ENCODE results near the gene ZNF484.
A peak's percentile ranks its signal among the peaks of the same experiment; 100 is the strongest.
"Not testable (repeated sequence)": the region's sequence is repeated elsewhere in the genome, so short reads cannot be mapped to it uniquely, and the experiment has no call there.

ZNF484 gene

GRCh38 chr9:92809629-92810326, 68.1 kb downstream of the ZNF484 start:
- not testable (repeated sequence) for H3K36me3 ChIP-seq (ENCODE audit: control insufficient read depth in 1 of 2, insufficient read depth in 2 of 2, low read depth in 1 of 2, low read length in 2 of 2); H3K9me3 ChIP-seq (ENCODE audit: control insufficient read depth, low read length); H2AK5ac ChIP-seq (ENCODE audit: low read length, severe bottlenecking); H2BK120ac ChIP-seq (ENCODE audit: low read depth, low read length); H3K27ac ChIP-seq (ENCODE audit: low read length, poor library complexity, severe bottlenecking); H4K8ac ChIP-seq (ENCODE audit: low read length); H3K4me3 ChIP-seq (ENCODE audit: insufficient read depth in 1 of 2, low read depth in 1 of 2, low read length in 2 of 2); H3K79me1 ChIP-seq (replicated peaks; ENCODE audit: low read length, poor library complexity, severe bottlenecking); H3K9ac ChIP-seq (ENCODE audit: low read length); H2BK5ac ChIP-seq (ENCODE audit: low read depth, low read length, poor library complexity, severe bottlenecking); H3K23ac ChIP-seq (ENCODE audit: low read length in 2 of 2); DNase-seq; H3K14ac ChIP-seq (ENCODE audit: low read length in 2 of 2); H3K4ac ChIP-seq (ENCODE audit: low read depth in 1 of 2, low read length in 2 of 2); H2BK15ac ChIP-seq (ENCODE audit: low read depth, poor library complexity, severe bottlenecking); H2BK12ac ChIP-seq (ENCODE audit: low read length in 2 of 2); H4K91ac ChIP-seq (ENCODE audit: low read length); H2AFZ ChIP-seq (ENCODE audit: low read depth, low read length); H3K18ac ChIP-seq (ENCODE audit: low read depth in 1 of 2, low read length in 2 of 2)
- peaks cover 14% of the 10 kb centered on the region for H3K4me1 ChIP-seq (ENCODE audit: control insufficient read depth, insufficient read depth, low read depth, low read length)
- peaks cover 51 to 95% of the 10 kb centered on the region in 2 experiments for H3K27me3 ChIP-seq (ENCODE audit: control insufficient read depth in 1 of 2, insufficient read depth in 1 of 2, low read length in 2 of 2)
- H3K4me2 ChIP-seq (ENCODE audit: low read length, poor library complexity, severe bottlenecking) = peak overlapping the region; percentile 21
- 11% methylated on average over 28 of the region's 34 CpGs for WGBS

- Histone ChIP-seq H3K27me3 (ENCODE audit: control insufficient read depth in 1 of 2, insufficient read depth in 1 of 2, low read length in 2 of 2) (peaks cover 57 to 96% of the 10 kb centered on the region in 2 experiments), H3K4ac (ENCODE audit: low read depth in 1 of 2, low read length in 2 of 2) (no peak overlapping the region), H3K23ac (ENCODE audit: low read length in 2 of 2) (peak overlapping the region in 1 of 2 experiments; percentile 85), H2AK5ac (ENCODE audit: low read length, severe bottlenecking) (no peak overlapping the region), H3K18ac (ENCODE audit: low read depth in 1 of 2, low read length in 2 of 2) (peak overlapping the region in 1 of 2 experiments; percentile 38), H2BK15ac (ENCODE audit: low read depth, poor library complexity, severe bottlenecking) (no peak overlapping the region), H3K4me3 (ENCODE audit: insufficient read depth in 1 of 2, low read depth in 1 of 2, low read length in 2 of 2) (peak overlapping the region in 1 of 2 experiments; percentile 53), H3K14ac (ENCODE audit: low read length in 2 of 2) (no peak overlapping the region), H2BK120ac (ENCODE audit: low read depth, low read length) (no peak overlapping the region), H4K91ac (ENCODE audit: low read length) (no peak overlapping the region), H3K4me1 (ENCODE audit: control insufficient read depth, insufficient read depth, low read depth, low read length) (peaks cover 16% of the 10 kb centered on the region), H4K8ac (ENCODE audit: low read length) (no peak overlapping the region), H3K9me3 (ENCODE audit: control insufficient read depth, low read length) (no peaks in the 10 kb centered on the region), H3K4me2 (ENCODE audit: low read length, poor library complexity, severe bottlenecking) (peak overlapping the region; percentile 51), H3K27ac (ENCODE audit: low read length, poor library complexity, severe bottlenecking) (no peak overlapping the region), H3K79me1 (replicated peaks; ENCODE audit: low read length, poor library complexity, severe bottlenecking) (no peaks in the 10 kb centered on the region), H3K9ac (ENCODE audit: low read length) (no peak overlapping the region), H2AFZ (ENCODE audit: low read depth, low read length) (no peak overlapping the region), H2BK5ac (ENCODE audit: low read depth, low read length, poor library complexity, severe bottlenecking) (no peak overlapping the region), H2BK12ac (ENCODE audit: low read length in 2 of 2) (no peak overlapping the region), H3K36me3 (ENCODE audit: control insufficient read depth in 1 of 2, insufficient read depth in 2 of 2, low read depth in 1 of 2, low read length in 2 of 2) (no peaks in the 10 kb centered on the region)
- WGBS = 2% methylated on average over 55 of the region's 60 CpGs
- DNase-seq = peak; percentile 84
These were observed 68.9 kb downstream of the ZNF484 start for GRCh38 chr9:92808726-92809451.

DNA sequence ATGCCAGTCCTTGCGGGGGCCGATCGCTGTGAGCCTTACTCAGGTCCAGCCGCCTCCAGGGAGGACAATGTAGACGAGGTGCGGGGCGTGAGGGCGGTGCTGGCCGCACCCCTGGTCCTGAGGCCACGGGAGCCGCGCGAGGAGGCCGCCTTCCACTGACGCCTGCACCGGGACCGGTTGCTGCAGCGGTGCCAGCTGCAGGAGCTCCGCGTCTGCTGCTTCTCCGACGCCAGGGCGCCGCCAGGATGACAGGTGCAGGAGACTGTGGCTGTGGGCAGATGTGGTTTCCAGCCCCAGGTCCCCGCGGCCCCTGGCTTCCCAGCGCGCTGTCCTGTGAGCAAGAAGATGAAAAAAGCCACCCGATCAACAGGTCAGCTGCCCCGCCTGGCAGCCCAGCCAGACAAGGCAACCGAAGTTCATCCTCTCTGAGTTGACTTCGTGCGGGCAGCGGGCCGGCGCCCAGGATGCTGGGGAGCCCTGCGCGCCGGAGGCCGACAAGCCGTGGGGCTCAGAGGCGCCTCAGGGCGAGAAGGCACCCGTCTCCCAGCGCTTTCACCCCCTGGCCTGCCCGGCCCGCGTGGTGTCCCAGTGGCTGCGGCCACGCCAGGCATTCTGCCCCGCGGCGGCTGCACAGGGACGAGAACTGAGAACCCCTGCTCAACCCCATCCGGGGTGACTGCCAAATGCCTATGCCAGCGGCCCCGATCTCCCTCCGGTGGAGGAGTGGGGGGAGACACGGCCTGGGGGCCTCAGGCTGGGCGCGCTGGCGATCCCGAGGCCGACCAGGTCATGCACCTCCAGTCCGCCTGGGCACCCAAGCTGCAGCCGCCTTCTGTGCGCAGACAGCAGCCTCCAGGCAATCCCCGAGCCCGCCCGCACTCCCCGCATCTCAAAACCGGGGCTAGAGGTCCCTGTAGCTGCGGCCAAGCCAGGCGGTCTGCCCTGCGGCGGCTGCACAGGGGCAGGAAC, 69.8 kb downstream of the ZNF484 start:
- Histone ChIP-seq H3K4me1 (ENCODE audit: control insufficient read depth, insufficient read depth, low read depth, low read length) (peaks cover 16% of the 10 kb centered on the region), H3K27ac (ENCODE audit: low read length, poor library complexity, severe bottlenecking) (no peak overlapping the region), H2BK12ac (ENCODE audit: low read length in 2 of 2) (no peak overlapping the region), H3K23ac (ENCODE audit: low read length in 2 of 2) (peak overlapping the region in 1 of 2 experiments; percentile 85), H3K79me1 (replicated peaks; ENCODE audit: low read length, poor library complexity, severe bottlenecking) (no peaks in the 10 kb centered on the region), H4K8ac (ENCODE audit: low read length) (no peak overlapping the region), H2BK15ac (ENCODE audit: low read depth, poor library complexity, severe bottlenecking) (no peak overlapping the region), H3K9me3 (ENCODE audit: control insufficient read depth, low read length) (no peaks in the 10 kb centered on the region), H3K18ac (ENCODE audit: low read depth in 1 of 2, low read length in 2 of 2) (no peak overlapping the region), H3K4me3 (ENCODE audit: insufficient read depth in 1 of 2, low read depth in 1 of 2, low read length in 2 of 2) (no peak overlapping the region), H3K4ac (ENCODE audit: low read depth in 1 of 2, low read length in 2 of 2) (no peak overlapping the region), H3K9ac (ENCODE audit: low read length) (no peak overlapping the region), H3K4me2 (ENCODE audit: low read length, poor library complexity, severe bottlenecking) (no peak overlapping the region), H3K27me3 (ENCODE audit: control insufficient read depth in 1 of 2, insufficient read depth in 1 of 2, low read length in 2 of 2) (peaks cover 58 to 92% of the 10 kb centered on the region in 2 experiments), H3K36me3 (ENCODE audit: control insufficient read depth in 1 of 2, insufficient read depth in 2 of 2, low read depth in 1 of 2, low read length in 2 of 2) (no peaks in the 10 kb centered on the region), H2BK5ac (ENCODE audit: low read depth, low read length, poor library complexity, severe bottlenecking) (no peak overlapping the region), H2AK5ac (ENCODE audit: low read length, severe bottlenecking) (no peak overlapping the region), H4K91ac (ENCODE audit: low read length) (no peak overlapping the region), H2AFZ (ENCODE audit: low read depth, low read length) (no peak overlapping the region), H3K14ac (ENCODE audit: low read length in 2 of 2) (no peak overlapping the region), H2BK120ac (ENCODE audit: low read depth, low read length) (no peak overlapping the region)
- DNase-seq = no peak
- 29% methylated on average over 73 of the region's 76 CpGs for WGBS
